Body of pancreas (tissue), 4 donors: Measurements from ENCODE around the gene MAPK8. TPM values are rescaled to one million over a fixed set of nuclear protein-coding genes. Genes with fewer than 3 reads are reported as not detected.

ENCODE experiments used
- ATAC-seq: fragments of 150-250 bp; one replicate; pipeline ENCODE4 v1.9.1; 2016
- DNase-seq, 4 donors: peaks; one replicate each; pipeline ENCODE4 v3.0.0-alpha.2; 2019
- H3K27ac ChIP-seq, 4 donors: fragments of 200-600 bp; sonication (generic); 1 replicate in 3 of 4; 2 replicates in 1 of 4; pipeline versions ENCODE4 v1.5.1 to v1.6.1; 2016 to 2019; ENCODE audit warnings: mild to moderate bottlenecking in 1 of 4, mixed read lengths in 1 of 4, moderate library complexity in 1 of 4
- H3K27me3 ChIP-seq, 2 donors: fragments of 200-600 bp; sonication (generic); one replicate each; pipeline ENCODE4 v1.6.0; 2016; ENCODE audit warnings: mild to moderate bottlenecking in 1 of 2
- H3K36me3 ChIP-seq, 2 donors: fragments of 200-600 bp; sonication (generic); replicated peaks in 1 of 2; 2 replicates each; pipeline ENCODE4 v1.5.1; 2016; ENCODE audit warnings: low read depth in 2 of 2; ENCODE audit not compliant: insufficient read depth in 1 of 2
- H3K4me1 ChIP-seq: fragments of 200-600 bp; sonication (generic); one replicate; pipeline ENCODE4 v1.6.0; 2016
- H3K4me3 ChIP-seq, 2 donors: fragments of 200-600 bp; sonication (generic); 1 replicate in 1 of 2; 2 replicates in 1 of 2; pipeline ENCODE4 v1.5.1; 2016 to 2019
- H3K9me3 ChIP-seq, 3 donors: fragments of 200-600 bp; sonication (generic); 1 replicate in 2 of 3; 2 replicates in 1 of 3; pipeline ENCODE4 v1.5.1; 2016
- POLR2A ChIP-seq, 3 donors: fragments of 450-650 bp; IDR thresholded peaks; one replicate each; pipeline ENCODE4 v1.6.1; 2016; ENCODE audit warnings: antibody characterized with exemption in 3 of 3, mild to moderate bottlenecking in 2 of 3
- WGBS, 2 donors: methylation state at CpG; one replicate each; pipeline ENCODE4 v1.1.5; 2017; 5-methylcytosine and 5-hydroxymethylcytosine counted together
- intact Hi-C: fragments of 100-400 bp; cut with DNase I; formaldehyde crosslinking; loops from one replicate; pipeline ENCODE4 v1.15.1; 2023
- total RNA-seq, 2 donors: library from RNA; depleted of rRNA; stranded (reverse); fragments of >200 nt; gene quantifications; one replicate each; pipeline ENCODE4 v1.1.0, GENCODE V29; 2016
- TF ChIP-seq, protein P1 (sequence below), 7 experiments: fragments of 450-650 bp in 4 of 7; fragments of 200-600 bp in 3 of 7; sonication (generic) in 3 of 7; IDR thresholded peaks; one replicate each; pipeline ENCODE4 v1.5.1; 2016 to 2019; ENCODE audit warnings: antibody characterized with exemption in 7 of 7

Gene MAPK8
- total RNA-seq, 2 donors from 2014 or later: 16.1 to 22.7 TPM

DNA sequence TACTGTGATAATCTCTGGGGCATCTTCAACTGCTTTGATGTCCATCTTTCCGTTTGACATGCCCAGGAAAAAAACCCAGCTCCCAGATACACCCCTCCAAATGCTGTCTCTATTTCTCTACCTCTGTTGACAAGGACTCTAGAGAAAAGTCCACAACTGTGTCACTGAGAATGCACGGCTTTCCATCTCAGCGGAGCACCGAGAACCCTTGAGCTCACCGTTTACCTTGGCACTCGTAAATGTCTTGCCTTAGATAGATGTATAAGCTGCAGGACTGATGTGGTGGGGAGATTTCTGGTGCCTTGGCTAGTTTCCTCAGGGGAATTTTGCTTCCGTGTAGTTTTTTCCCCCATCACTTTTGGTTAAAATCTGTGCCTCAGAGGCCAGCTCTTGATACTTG lies 7.4 kb upstream of the MAPK8 start:
- WGBS, 2 donors: 71 to 73% methylated on average over 7 of the region's 7 CpGs
- intact Hi-C loops: no loop called here
- Histone ChIP-seq H3K27ac (no peak overlapping the region), H3K36me3 (no peaks in the 10 kb centered on the region), H3K27me3 (no peaks in the 10 kb centered on the region), H3K4me3 (no peak overlapping the region), H3K9me3 (no peaks in the 10 kb centered on the region), H3K4me1 (no peaks in the 10 kb centered on the region)
- DNase-seq: no peak
- TF ChIP-seq, protein P1, sequence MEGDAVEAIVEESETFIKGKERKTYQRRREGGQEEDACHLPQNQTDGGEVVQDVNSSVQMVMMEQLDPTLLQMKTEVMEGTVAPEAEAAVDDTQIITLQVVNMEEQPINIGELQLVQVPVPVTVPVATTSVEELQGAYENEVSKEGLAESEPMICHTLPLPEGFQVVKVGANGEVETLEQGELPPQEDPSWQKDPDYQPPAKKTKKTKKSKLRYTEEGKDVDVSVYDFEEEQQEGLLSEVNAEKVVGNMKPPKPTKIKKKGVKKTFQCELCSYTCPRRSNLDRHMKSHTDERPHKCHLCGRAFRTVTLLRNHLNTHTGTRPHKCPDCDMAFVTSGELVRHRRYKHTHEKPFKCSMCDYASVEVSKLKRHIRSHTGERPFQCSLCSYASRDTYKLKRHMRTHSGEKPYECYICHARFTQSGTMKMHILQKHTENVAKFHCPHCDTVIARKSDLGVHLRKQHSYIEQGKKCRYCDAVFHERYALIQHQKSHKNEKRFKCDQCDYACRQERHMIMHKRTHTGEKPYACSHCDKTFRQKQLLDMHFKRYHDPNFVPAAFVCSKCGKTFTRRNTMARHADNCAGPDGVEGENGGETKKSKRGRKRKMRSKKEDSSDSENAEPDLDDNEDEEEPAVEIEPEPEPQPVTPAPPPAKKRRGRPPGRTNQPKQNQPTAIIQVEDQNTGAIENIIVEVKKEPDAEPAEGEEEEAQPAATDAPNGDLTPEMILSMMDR (IDR thresholded peaks at IDR 0.05): no peak
- no peak for TF ChIP-seq POLR2A (IDR thresholded peaks at IDR 0.05)
- ATAC-seq: no peak

DNA sequence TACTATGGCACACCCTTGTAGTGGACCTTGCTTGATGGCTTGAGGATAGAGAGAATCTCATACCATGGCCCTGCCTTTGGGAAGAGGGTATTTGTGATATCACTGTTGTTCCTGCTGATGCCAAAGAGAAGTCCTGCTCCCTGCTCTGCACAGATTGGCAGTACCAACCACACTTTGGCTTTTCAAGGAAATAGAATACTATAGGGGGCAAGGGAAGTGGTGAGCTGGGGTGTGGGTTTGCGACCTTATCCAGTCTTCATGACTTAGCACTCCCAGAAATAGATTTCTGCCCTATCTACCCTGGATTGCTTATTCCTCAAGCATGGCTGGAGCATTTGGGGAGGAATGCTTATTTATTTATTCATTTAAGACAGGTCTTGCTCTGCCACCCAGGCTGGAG lies 6.8 kb upstream of the MAPK8 start:
- Histone ChIP-seq H3K4me1 (no peaks in the 10 kb centered on the region), H3K9me3 (no peaks in the 10 kb centered on the region), H3K36me3 (no peaks in the 10 kb centered on the region), H3K27ac (no peak overlapping the region), H3K27me3 (no peaks in the 10 kb centered on the region), H3K4me3 (no peak overlapping the region)
- TF ChIP-seq, protein P1 (IDR thresholded peaks at IDR 0.05): no peak
- no peak for TF ChIP-seq POLR2A (IDR thresholded peaks at IDR 0.05)
- DNase-seq: no peak
- 0 to 83% methylated on average over 1 of the region's 1 CpG for WGBS, 2 donors
- intact Hi-C loops: no loop called here
- no peak for ATAC-seq

DNA sequence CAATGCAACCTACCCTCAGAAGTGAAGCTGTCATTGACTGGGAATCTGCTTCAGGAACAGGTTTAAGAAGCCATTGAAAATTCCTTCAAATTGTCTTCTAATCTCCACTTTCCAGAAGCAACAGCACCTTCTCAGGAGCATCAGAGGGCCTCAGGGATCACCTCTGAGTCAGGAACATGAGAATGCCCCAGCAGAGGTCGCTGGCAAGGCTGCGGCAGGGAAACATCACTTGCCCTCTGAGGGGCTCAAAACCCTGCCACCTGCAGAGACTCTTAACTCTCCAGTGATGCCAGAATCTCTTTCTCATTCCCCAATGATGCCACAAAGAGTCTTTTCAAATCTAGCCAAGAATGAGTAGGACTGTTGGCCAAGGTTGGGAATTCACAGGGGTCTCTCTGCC lies 5.9 kb upstream of the MAPK8 start:
- H3K27ac ChIP-seq: no peak overlapping the region
- H3K9me3 ChIP-seq: no peaks in the 10 kb centered on the region
- no peaks in the 10 kb centered on the region for H3K4me1 ChIP-seq
- H3K4me3 ChIP-seq: no peak overlapping the region
- intact Hi-C loops: no loop called here
- 60 to 79% methylated on average over 1 to 2 of the region's 2 CpGs for WGBS, 2 donors
- no peaks in the 10 kb centered on the region for H3K27me3 ChIP-seq
- TF ChIP-seq, protein P1 (IDR thresholded peaks at IDR 0.05): no peak
- TF ChIP-seq POLR2A (IDR thresholded peaks at IDR 0.05): no peak
- DNase-seq (no peak), ATAC-seq (no peak)
- H3K36me3 ChIP-seq: no peaks in the 10 kb centered on the region

DNA sequence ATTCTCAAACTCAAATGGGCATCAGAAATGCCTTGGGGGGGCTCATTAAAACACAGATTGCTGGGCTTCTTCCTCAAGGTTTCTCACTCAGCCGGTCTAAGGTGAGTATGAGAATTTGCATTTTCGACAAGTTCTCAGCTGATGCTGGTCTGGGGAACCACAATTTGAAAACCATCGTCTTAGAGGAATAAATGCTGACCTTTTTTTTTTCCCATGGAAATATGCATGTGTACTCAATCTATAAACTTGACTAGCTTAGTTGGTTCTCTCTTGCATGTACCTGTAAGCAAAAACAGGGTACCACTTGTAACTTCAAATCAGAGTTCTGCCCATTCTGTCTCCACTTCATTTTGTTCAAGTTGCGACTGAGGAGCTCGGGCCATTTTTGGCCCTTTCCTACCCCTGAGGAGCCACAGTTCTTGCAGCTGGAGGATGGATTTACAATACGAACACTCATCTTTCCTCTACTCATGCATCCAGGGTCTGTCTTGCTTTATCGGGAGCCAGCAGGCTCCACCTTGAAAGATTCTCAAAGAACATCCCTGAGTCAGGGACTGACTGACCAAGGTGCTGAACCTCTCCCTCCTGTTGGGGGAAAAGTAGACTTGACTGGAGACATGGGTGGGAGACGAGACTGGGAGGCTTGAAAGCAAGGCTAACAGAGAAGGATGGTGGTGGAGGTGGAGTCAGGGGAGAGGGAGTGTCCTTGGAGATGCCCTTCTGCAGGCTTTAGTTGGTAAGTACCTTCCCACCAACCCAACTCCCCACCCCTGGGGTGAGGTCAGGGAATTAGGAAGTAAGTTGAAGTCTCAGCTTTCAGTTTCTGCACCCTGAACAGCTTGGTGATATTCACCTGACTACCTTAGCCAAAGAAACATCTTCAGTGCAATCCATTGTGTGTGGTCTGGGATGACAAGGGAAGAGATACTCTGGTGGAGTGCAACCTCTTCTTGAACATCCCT lies 3.7 kb upstream of the MAPK8 start:
- no peak overlapping the region for H3K4me3 ChIP-seq
- intact Hi-C loops: no loop called here
- DNase-seq (no peak), ATAC-seq (no peak)
- H3K9me3 ChIP-seq: no peaks in the 10 kb centered on the region
- TF ChIP-seq, protein P1 (IDR thresholded peaks at IDR 0.05): no peak
- TF ChIP-seq POLR2A (IDR thresholded peaks at IDR 0.05): no peak
- 84 to 88% methylated on average over 8 of the region's 8 CpGs for WGBS, 2 donors
- no peaks in the 10 kb centered on the region for H3K36me3 ChIP-seq
- peaks cover 9% of the 10 kb centered on the region for H3K4me1 ChIP-seq
- no peak overlapping the region for H3K27ac ChIP-seq
- no peaks in the 10 kb centered on the region for H3K27me3 ChIP-seq

DNA sequence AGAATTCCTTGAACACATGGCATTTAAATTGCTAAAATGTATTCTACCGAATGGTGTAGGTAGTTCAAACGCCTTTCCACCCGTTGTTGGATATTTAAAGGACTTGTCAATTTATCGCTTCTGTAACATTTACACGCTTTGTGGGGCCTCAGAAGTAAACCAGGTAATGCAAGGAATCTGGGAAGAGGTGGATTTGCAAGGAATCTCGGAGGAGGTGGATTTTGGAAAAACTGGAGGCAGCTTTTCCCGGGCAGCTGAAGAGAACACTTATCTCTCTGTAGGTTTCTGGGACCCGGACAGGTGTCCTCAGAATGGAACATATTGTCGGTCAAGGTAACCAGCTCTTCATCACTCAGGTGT lies 592 bp upstream of the MAPK8 start:
- peak overlapping the region in 3 of 4 donors; percentile 94 to 98 (median 94) for H3K27ac ChIP-seq
- H3K9me3 ChIP-seq: no peaks in the 10 kb centered on the region
- intact Hi-C loops: no loop called here
- ATAC-seq: no peak
- WGBS, 2 donors: 57 to 59% methylated on average over 9 of the region's 9 CpGs
- TF ChIP-seq POLR2A (IDR thresholded peaks at IDR 0.05): no peak
- TF ChIP-seq, protein P1 (IDR thresholded peaks at IDR 0.05): no peak
- H3K4me3 ChIP-seq: no peak overlapping the region
- H3K36me3 ChIP-seq: no peaks in the 10 kb centered on the region
- peaks cover 14% of the 10 kb centered on the region for H3K4me1 ChIP-seq
- no peak for DNase-seq
- no peaks in the 10 kb centered on the region for H3K27me3 ChIP-seq
